Astrocyte (in vitro differentiated cells and primary cell): Measurements from ENCODE around the gene HEMK1.

ENCODE experiments used
- EZH2 ChIP-seq: IDR thresholded peaks from 2 replicates; pipeline ENCODE4 v1.6.1; 2012; ENCODE audit warnings: mild to moderate bottlenecking, low read length, inconsistent platforms; ENCODE audit not compliant: insufficient read depth
- TF ChIP-seq, protein P1 (sequence below): IDR thresholded peaks from 2 replicates; pipeline ENCODE4 v1.5.1; 2011; ENCODE audit warnings: low read depth, mild to moderate bottlenecking, inconsistent platforms, low read length, moderate library complexity; ENCODE audit not compliant: insufficient read depth

DNA sequence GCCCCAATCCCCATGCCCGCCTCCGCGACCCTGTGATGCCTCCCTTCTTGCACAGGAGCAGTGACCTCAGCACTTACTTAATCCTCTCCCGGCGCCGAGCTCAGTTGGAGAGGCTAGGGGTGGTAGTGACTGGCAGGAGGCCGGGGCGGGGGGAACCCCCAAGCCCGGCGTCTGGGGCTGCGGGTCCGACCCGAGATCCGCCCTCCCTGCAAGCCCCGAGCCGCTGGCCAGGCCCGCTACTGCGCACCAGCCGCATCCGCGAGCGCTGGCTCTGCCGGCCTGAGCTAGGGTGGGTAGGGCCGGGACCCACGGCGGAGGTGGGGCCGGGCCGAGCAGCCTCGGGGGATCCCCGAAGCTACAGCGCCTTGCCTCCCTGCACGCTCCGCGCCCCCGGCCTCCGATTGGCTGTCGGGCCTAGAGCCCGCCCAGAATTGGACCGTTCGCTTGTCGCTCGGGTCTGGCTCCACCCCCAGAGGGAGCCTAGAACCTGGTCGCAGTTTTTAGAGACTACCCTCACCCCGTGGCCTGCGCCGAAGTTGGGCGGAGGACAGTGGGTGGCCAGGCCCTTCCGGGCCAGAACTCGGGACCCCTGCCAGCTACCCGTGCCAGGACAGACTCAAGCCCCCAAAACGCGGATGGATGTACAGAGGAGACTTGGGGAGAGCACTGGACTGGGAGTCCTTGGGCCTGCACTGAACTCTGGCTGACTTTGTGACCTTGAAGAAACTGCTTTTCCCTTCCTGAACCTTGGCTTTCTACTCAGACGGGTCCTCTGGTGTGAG is 1.7 kb upstream of the HEMK1 start, which contains the start of gene C3orf18:
- TF ChIP-seq, protein P1, sequence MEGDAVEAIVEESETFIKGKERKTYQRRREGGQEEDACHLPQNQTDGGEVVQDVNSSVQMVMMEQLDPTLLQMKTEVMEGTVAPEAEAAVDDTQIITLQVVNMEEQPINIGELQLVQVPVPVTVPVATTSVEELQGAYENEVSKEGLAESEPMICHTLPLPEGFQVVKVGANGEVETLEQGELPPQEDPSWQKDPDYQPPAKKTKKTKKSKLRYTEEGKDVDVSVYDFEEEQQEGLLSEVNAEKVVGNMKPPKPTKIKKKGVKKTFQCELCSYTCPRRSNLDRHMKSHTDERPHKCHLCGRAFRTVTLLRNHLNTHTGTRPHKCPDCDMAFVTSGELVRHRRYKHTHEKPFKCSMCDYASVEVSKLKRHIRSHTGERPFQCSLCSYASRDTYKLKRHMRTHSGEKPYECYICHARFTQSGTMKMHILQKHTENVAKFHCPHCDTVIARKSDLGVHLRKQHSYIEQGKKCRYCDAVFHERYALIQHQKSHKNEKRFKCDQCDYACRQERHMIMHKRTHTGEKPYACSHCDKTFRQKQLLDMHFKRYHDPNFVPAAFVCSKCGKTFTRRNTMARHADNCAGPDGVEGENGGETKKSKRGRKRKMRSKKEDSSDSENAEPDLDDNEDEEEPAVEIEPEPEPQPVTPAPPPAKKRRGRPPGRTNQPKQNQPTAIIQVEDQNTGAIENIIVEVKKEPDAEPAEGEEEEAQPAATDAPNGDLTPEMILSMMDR: no peak
- no peak for TF ChIP-seq EZH2
